Activated CD8-positive, alpha-beta T cell treated with anti-CD3 and anti-CD28 coated beads for 36 hours (primary cell): ENCODE measurements around the gene TP63. TPM values are rescaled to one million over a fixed set of nuclear protein-coding genes. Genes with fewer than 3 reads are reported as not detected.

Source experiments
- ATAC-seq: fragments of 200-7000 bp; cut with Tn5 transposase; one replicate; pipeline ENCODE4 v1.10.0; 2021; ENCODE audit warnings: mild to moderate bottlenecking, moderate library complexity
- CTCF ChIA-PET: fragments of 350-600 bp; sonication (Branson Sonifier 250); formaldehyde crosslinking; loops from one replicate; lab custom pipeline; 2021; ENCODE audit warnings: antibody characterized with exemption; lab: Charles Lee
- POLR2A ChIA-PET: fragments of 350-600 bp; sonication (Branson Sonifier 250); formaldehyde crosslinking; loops from one replicate; lab custom pipeline; 2021; ENCODE audit warnings: antibody characterized with exemption; lab: Charles Lee
- DNase-seq: peaks from one replicate; pipeline ENCODE4 v3.0.0-alpha.2; 2020
- H3K27ac Mint-ChIP-seq: one replicate; pipeline ENCODE4 v1.8.0; 2021; ENCODE audit warnings: mild to moderate bottlenecking, mixed read lengths
- H3K27me3 Mint-ChIP-seq: one replicate; pipeline ENCODE4 v1.8.0; 2021; ENCODE audit warnings: mixed read lengths
- H3K36me3 Mint-ChIP-seq: one replicate; pipeline ENCODE4 v1.8.0; 2021; ENCODE audit warnings: low read depth, mixed read lengths
- H3K4me1 Mint-ChIP-seq: one replicate; pipeline ENCODE4 v1.8.0; 2021; ENCODE audit warnings: low read depth, mixed read lengths
- H3K4me3 Mint-ChIP-seq: one replicate; pipeline ENCODE4 v1.8.0; 2021; ENCODE audit warnings: mild to moderate bottlenecking, moderate library complexity, mixed read lengths
- H3K9me3 Mint-ChIP-seq: one replicate; pipeline ENCODE4 v1.8.0; 2021; ENCODE audit warnings: mixed read lengths
- CTCF ChIP-seq: fragments of 200-600 bp; IDR thresholded peaks from one replicate; pipeline ENCODE4 v1.8.0; 2022; ENCODE audit warnings: antibody characterized with exemption, mild to moderate bottlenecking
- intact Hi-C: fragments of 100-400 bp; cut with micrococcal nuclease; formaldehyde crosslinking; loops from one replicate; pipeline ENCODE4 v1.10.0; 2022
- total RNA-seq, 2 experiments: library from RNA; stranded (reverse); gene quantifications; one replicate each; pipeline ENCODE4 v1.2.3, GENCODE V29; 2021

Gene TP63
- total RNA-seq, 2 experiments from 2014 or later: 0.07 to 0.23 TPM

DNA sequence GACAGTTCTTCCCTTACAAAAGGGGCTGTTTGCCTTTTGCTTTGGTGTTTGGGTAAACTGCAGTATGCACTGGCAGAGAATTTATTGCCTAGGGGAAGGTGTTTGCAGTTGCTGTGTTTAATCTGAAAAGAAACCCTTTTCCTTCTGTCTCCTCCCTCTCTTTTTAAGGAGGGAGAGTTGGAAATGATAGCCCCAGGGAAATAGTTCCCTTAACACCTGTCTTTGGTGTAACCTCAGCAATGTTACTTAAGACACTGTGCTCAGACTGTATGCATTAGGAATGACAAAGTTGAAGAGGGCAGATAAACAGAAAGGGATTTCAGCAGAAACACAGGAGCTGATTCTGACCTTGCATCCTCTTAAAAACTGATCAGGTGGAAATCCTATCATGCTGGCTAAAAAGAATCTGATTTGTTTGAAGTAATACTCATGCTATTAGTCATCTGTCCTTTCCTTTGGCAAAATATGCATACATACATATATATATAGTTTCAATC is 125.4 kb downstream of the TP63 start:
- no peaks in the 10 kb centered on the region for H3K27me3 Mint-ChIP-seq

GRCh38 chr3:189758186-189758585 is 127.0 kb downstream of the TP63 start:
- Mint-ChIP-seq H3K4me1 (no peaks in the 10 kb centered on the region), H3K27me3 (no peaks in the 10 kb centered on the region), H3K9me3 (no peaks in the 10 kb centered on the region), H3K27ac (no peak overlapping the region), H3K36me3 (no peaks in the 10 kb centered on the region), H3K4me3 (no peak overlapping the region)
- CTCF ChIA-PET: no interaction called here
- no peak for DNase-seq
- TF ChIP-seq CTCF: no peak
- intact Hi-C loops: no loop called here
- POLR2A ChIA-PET: no interaction called here
- no peak for ATAC-seq

More for the DNA sequence above, 125.4 kb downstream of the TP63 start:
- no peak for TF ChIP-seq CTCF
- no peak for DNase-seq
- intact Hi-C loops: no loop called here
- Mint-ChIP-seq H3K4me1 (no peaks in the 10 kb centered on the region), H3K36me3 (no peaks in the 10 kb centered on the region), H3K27ac (no peak overlapping the region), H3K9me3 (peaks cover 2% of the 10 kb centered on the region), H3K4me3 (no peak overlapping the region)
- CTCF ChIA-PET: no interaction called here
- no peak for ATAC-seq
- POLR2A ChIA-PET: no interaction called here

DNA sequence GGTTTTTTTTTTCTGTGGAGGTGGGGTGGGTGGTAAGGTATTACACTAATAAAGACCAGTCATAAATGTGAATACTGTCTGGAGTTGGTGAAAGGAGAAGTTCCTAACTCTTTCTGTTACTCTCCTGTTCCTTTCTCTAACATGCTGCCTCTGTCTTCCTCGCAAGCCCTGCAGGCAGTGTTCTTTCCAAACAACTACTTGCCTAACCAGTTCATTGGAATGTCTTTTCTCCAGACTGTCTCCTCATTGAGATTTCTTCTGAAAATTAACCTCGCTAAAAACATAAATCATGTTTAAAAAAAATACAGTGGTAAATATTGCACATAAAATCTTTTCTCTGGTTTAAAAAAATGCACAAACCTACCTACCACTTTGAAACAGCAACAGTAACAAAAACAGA is 135.2 kb downstream of the TP63 start:
- no peak for TF ChIP-seq CTCF
- DNase-seq (no peak), ATAC-seq (no peak)
- Mint-ChIP-seq H3K27ac (no peak overlapping the region), H3K36me3 (no peaks in the 10 kb centered on the region), H3K27me3 (no peaks in the 10 kb centered on the region), H3K4me3 (no peak overlapping the region), H3K4me1 (no peaks in the 10 kb centered on the region), H3K9me3 (no peaks in the 10 kb centered on the region)
- CTCF ChIA-PET: no interaction called here
- POLR2A ChIA-PET: no interaction called here
- intact Hi-C loops: no loop called here

GRCh38 chr3:189771842-189772450 is 140.8 kb downstream of the TP63 start:
- H3K27me3 Mint-ChIP-seq: peaks cover 3% of the 10 kb centered on the region
- CTCF ChIA-PET: no interaction called here
- no peaks in the 10 kb centered on the region for H3K9me3 Mint-ChIP-seq
- ATAC-seq (no peak), DNase-seq (no peak)
- POLR2A ChIA-PET: no interaction called here
- no peaks in the 10 kb centered on the region for H3K36me3 Mint-ChIP-seq
- no peak overlapping the region for H3K27ac Mint-ChIP-seq
- no peak overlapping the region for H3K4me3 Mint-ChIP-seq
- intact Hi-C loops: no loop called here
- no peaks in the 10 kb centered on the region for H3K4me1 Mint-ChIP-seq
- TF ChIP-seq CTCF: no peak

DNA sequence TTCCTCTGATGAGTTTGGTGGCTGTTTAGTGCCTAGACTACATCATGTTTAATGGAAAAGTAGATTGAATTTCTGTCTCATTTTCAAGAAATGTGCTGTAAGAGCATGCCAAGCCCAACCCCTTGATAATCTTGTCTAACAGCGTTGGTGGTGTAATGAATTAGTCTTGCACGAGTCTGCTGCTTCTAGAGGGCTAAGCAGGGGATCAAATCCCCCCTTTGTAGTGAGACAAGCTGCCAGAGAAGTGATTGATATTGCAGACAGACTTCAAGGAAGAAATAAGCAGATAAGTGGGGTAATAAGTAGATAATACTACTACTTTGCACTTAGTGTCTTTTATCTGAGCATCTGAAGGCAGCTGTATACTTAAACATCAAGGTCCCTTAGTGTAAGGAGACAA is 141.4 kb downstream of the TP63 start:
- ChIA-PET CTCF (interaction anchor here (1.0 kb wide), 1 partner anchor 14 kb away, joined by 3 read pairs; no protein-coding TSS in a partner anchor), POLR2A (no interaction called here)
- intact Hi-C loops: no loop called here
- H3K27ac Mint-ChIP-seq: no peak overlapping the region
- no peaks in the 10 kb centered on the region for H3K36me3 Mint-ChIP-seq
- ATAC-seq (no peak), DNase-seq (no peak)
- peaks cover 3% of the 10 kb centered on the region for H3K27me3 Mint-ChIP-seq
- no peaks in the 10 kb centered on the region for H3K4me1 Mint-ChIP-seq
- H3K4me3 Mint-ChIP-seq: no peak overlapping the region
- no peak for TF ChIP-seq CTCF
- H3K9me3 Mint-ChIP-seq: no peaks in the 10 kb centered on the region
